Endodermal cell (in vitro differentiated cells): ENCODE measurements around the gene SCUBE1. TPM values are rescaled to one million over a fixed set of nuclear protein-coding genes. Genes with fewer than 3 reads are reported as not detected.

Source experiments
- DNase-seq: peaks from one replicate; pipeline ENCODE4 v3.0.0-alpha.2; 2017
- H3K27ac ChIP-seq: 2 replicates; pipeline ENCODE4 v1.5.1; 2013; ENCODE audit warnings: mild to moderate bottlenecking, low read depth, low read length, moderate library complexity
- H3K27me3 ChIP-seq: 2 replicates; pipeline ENCODE4 v1.6.1; 2013; ENCODE audit warnings: mild to moderate bottlenecking, low read length, moderate library complexity; ENCODE audit not compliant: insufficient read depth, control insufficient read depth, poor library complexity, severe bottlenecking
- H3K36me3 ChIP-seq: 2 replicates; pipeline ENCODE4 v1.7.0; 2013; ENCODE audit warnings: mild to moderate bottlenecking, low read length, moderate library complexity; ENCODE audit not compliant: control insufficient read depth, insufficient read depth
- H3K4me1 ChIP-seq: one replicate; pipeline ENCODE4 v1.7.0; 2013; ENCODE audit warnings: low read length; ENCODE audit not compliant: control insufficient read depth, insufficient read depth
- H3K4me3 ChIP-seq: 2 replicates; pipeline ENCODE4 v1.5.1; 2013; ENCODE audit warnings: mild to moderate bottlenecking, low read length, moderate library complexity
- H3K9ac ChIP-seq: 2 replicates; pipeline ENCODE4 v1.6.1; 2013; ENCODE audit warnings: mild to moderate bottlenecking, low read length, moderate library complexity; ENCODE audit not compliant: poor library complexity, severe bottlenecking; ENCODE audit errors: extremely low read depth
- H3K9me3 ChIP-seq: 2 replicates; pipeline ENCODE4 v1.6.1; 2013; ENCODE audit warnings: mild to moderate bottlenecking, low read length, moderate library complexity; ENCODE audit not compliant: control insufficient read depth
- H3K27ac Mint-ChIP-seq: 2 replicates; pipeline ENCODE4 v1.8.0; 2020; ENCODE audit warnings: mixed read lengths
- H3K27me3 Mint-ChIP-seq: 2 replicates; pipeline ENCODE4 v1.8.0; 2021; ENCODE audit warnings: mild to moderate bottlenecking, mixed read lengths; ENCODE audit not compliant: insufficient read depth
- H3K36me3 Mint-ChIP-seq: 2 replicates; pipeline ENCODE4 v1.8.0; 2020; ENCODE audit warnings: low read depth, mixed read lengths
- H3K4me1 Mint-ChIP-seq: 2 replicates; pipeline ENCODE4 v1.8.0; 2020; ENCODE audit warnings: mixed read lengths
- H3K4me3 Mint-ChIP-seq: 2 replicates; pipeline ENCODE4 v1.8.0; 2020; ENCODE audit warnings: mild to moderate bottlenecking, moderate library complexity, mixed read lengths
- H3K9me3 Mint-ChIP-seq: 2 replicates; pipeline ENCODE4 v1.8.0; 2020; ENCODE audit warnings: mild to moderate bottlenecking, mixed read lengths
- WGBS, 2 experiments: methylation state at CpG; one replicate each; pipeline versions ENCODE4 v1.1.5 to v1.1.7; 2013; ENCODE audit warnings: missing lambda C conversion rate in 2 of 2, mixed read lengths in 1 of 2; ENCODE audit not compliant: insufficient coverage in 1 of 2, insufficient read length in 1 of 2; 5-methylcytosine and 5-hydroxymethylcytosine counted together
- total RNA-seq, 2 donors: library from RNA; stranded (reverse); fragmentation: NEBNext Ultra II Directional in 1 of 2; extraction: Animal tissue kit (Norgen Biotek cat#: 25700) in 1 of 2; gene quantifications; 2 replicates in 1 of 2; 3 replicates in 1 of 2; pipeline ENCODE4 v1.2.1, GENCODE V29; 2021
- TF ChIP-seq, protein P1 (sequence below): fragments of 200-600 bp; sonication (generic); conservative IDR thresholded peaks from 2 replicates; pipeline ENCODE4 v1.5.0; 2021; ENCODE audit warnings: antibody characterized with exemption, mild to moderate bottlenecking

The SCUBE1 gene
- total RNA-seq, 2 donors from 2014 or later: 0.13 to 0.95 TPM

DNA sequence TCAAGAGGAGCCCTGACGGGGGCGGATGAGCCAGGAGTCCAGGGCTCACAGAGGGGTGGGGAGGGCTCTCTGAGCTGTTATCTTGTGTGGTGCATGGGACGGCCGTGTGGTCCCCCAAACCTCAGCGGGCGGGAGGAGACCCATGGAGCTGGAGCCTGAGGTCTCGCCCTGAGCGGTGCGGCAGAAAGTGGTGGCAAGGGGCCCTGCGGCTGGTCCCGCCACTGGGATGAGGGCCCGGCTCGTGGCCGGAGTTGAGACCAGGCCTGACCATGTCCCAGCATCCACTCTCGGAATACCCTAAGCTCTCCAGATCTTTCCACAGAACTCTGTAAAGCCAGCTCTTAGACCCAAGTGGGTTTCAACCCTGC lies 133.7 kb downstream of the SCUBE1 start:
- Mint-ChIP-seq H3K9me3 (no peaks in the 10 kb centered on the region), H3K36me3 (no peaks in the 10 kb centered on the region), H3K27ac (no peak overlapping the region), H3K4me1 (peaks cover 9% of the 10 kb centered on the region), H3K27me3 (no peaks in the 10 kb centered on the region), H3K4me3 (no peak overlapping the region)
- H3K4me3 ChIP-seq: no peak overlapping the region
- H3K36me3 ChIP-seq: no peaks in the 10 kb centered on the region
- TF ChIP-seq, protein P1, sequence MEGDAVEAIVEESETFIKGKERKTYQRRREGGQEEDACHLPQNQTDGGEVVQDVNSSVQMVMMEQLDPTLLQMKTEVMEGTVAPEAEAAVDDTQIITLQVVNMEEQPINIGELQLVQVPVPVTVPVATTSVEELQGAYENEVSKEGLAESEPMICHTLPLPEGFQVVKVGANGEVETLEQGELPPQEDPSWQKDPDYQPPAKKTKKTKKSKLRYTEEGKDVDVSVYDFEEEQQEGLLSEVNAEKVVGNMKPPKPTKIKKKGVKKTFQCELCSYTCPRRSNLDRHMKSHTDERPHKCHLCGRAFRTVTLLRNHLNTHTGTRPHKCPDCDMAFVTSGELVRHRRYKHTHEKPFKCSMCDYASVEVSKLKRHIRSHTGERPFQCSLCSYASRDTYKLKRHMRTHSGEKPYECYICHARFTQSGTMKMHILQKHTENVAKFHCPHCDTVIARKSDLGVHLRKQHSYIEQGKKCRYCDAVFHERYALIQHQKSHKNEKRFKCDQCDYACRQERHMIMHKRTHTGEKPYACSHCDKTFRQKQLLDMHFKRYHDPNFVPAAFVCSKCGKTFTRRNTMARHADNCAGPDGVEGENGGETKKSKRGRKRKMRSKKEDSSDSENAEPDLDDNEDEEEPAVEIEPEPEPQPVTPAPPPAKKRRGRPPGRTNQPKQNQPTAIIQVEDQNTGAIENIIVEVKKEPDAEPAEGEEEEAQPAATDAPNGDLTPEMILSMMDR: no peak
- 94 to 97% methylated on average over 6 to 15 of the region's 15 CpGs for WGBS, 2 experiments
- H3K4me1 ChIP-seq: peaks cover 6% of the 10 kb centered on the region
- H3K27me3 ChIP-seq: no peaks in the 10 kb centered on the region
- H3K9me3 ChIP-seq: no peaks in the 10 kb centered on the region
- no peak overlapping the region for H3K27ac ChIP-seq
- H3K9ac ChIP-seq: no peak overlapping the region
- no peak for DNase-seq

DNA sequence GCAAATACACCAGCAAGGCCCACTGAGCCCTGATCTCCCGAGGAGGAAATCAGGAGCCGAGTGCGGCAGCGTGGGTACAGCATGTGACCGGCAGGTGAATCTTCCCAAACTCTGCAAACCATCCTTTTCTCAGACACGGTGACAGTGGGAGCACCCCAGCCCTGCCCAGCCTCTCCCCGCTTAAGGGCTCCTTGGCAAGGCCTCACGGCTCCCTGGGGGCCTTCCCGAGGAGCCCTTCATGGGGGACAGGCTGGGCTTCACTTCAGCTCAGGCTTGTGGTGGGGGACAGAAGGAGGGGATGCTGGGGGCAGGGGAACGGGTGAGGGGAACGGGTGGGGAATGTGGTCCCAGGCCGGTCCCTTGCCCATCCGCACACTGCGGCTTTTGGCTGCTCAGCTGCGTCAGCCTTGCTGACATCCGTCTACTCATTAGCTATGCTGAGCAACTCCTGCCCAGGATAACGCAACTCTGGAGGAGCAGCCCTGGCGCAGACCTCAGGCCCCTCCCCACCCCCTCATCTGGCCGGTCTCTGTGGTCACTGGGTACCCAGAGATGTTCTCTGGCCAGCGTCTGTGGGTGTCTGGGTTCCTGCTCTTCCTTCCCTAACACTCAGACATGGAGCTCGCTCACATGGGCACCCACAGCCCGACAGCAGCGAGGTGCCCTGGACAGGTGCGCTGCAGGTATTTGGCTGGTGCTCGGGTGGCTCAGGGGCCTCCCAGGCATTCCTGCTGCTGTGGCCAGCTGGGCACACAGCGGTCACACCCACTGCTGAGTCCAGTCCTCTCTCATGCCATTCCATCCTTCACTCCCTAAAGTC lies 134.3 kb downstream of the SCUBE1 start:
- 95% methylated on average over 13 to 26 of the region's 26 CpGs for WGBS, 2 experiments
- no peak overlapping the region for H3K4me3 Mint-ChIP-seq
- H3K9me3 Mint-ChIP-seq: no peaks in the 10 kb centered on the region
- DNase-seq: no peak
- no peak overlapping the region for H3K27ac Mint-ChIP-seq
- H3K4me1 ChIP-seq: peaks cover 6% of the 10 kb centered on the region
- H3K27me3 Mint-ChIP-seq: no peaks in the 10 kb centered on the region
- no peaks in the 10 kb centered on the region for H3K27me3 ChIP-seq
- H3K9ac ChIP-seq: no peak overlapping the region
- peaks cover 9% of the 10 kb centered on the region for H3K4me1 Mint-ChIP-seq
- no peaks in the 10 kb centered on the region for H3K36me3 ChIP-seq
- no peak overlapping the region for H3K27ac ChIP-seq
- no peak overlapping the region for H3K4me3 ChIP-seq
- no peaks in the 10 kb centered on the region for H3K9me3 ChIP-seq
- H3K36me3 Mint-ChIP-seq: no peaks in the 10 kb centered on the region
- TF ChIP-seq, protein P1: no peak

DNA sequence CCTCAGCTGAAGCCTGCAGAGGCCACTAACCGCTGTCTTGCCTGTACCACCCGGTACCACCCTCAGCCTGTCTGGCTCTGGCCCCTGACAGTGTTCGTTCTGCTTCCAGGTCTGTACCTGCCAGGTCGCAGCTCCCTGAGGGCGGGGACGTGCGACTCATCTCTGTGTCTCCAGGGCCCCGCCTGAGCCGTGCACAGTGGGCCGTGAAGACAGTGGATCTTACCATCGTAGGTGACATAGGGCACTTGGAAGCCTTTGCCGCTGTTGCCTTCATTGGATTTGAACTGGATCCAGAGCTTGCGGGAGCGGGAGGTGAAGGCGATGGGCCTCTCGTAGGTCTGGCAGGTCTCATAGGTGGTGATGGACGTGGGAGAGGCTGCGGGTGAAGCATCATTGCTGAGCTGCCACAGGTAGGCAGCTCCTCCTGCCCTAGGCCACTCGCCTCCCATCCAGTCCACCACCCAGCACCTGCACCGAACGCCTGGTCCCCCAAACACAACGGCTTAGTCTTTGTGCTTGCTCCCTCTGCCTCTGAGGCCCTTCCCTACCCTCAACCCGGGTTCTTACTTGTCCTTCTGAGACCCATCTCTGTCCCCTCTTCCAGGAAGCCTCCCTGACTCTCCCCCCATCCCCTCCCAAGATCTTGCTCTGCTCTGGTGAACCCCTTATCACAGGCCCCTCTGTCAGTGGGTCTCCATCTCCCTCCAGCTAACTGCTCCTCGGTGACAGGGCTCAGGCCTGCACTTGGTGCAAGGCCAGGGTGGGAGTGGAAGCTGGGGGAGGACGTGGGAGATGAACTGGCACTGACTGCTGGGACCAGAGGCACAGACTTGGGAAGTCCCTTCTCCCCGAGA lies 135.1 kb downstream of the SCUBE1 start:
- H3K4me1 Mint-ChIP-seq: peaks cover 3% of the 10 kb centered on the region

More for the DNA sequence above, 135.1 kb downstream of the SCUBE1 start:
- WGBS, 2 experiments: 91 to 95% methylated on average over 21 to 26 of the region's 26 CpGs
- Histone ChIP-seq H3K9me3 (no peaks in the 10 kb centered on the region), H3K9ac (no peak overlapping the region), H3K27ac (no peak overlapping the region), H3K4me1 (peaks cover 3% of the 10 kb centered on the region), H3K4me3 (no peak overlapping the region), H3K36me3 (no peaks in the 10 kb centered on the region), H3K27me3 (no peaks in the 10 kb centered on the region)
- TF ChIP-seq, protein P1: no peak
- H3K4me3 Mint-ChIP-seq: no peak overlapping the region
- H3K27me3 Mint-ChIP-seq: no peaks in the 10 kb centered on the region
- no peaks in the 10 kb centered on the region for H3K9me3 Mint-ChIP-seq
- no peaks in the 10 kb centered on the region for H3K36me3 Mint-ChIP-seq
- no peak overlapping the region for H3K27ac Mint-ChIP-seq
- no peak for DNase-seq
